Measurements from ENCODE around the gene NOTCH3. TPM values are rescaled to one million over a fixed set of nuclear protein-coding genes. Genes with fewer than 3 reads are reported as not detected.

Gene NOTCH3
- polyA plus RNA-seq, 1 donor = 131 TPM

DNA sequence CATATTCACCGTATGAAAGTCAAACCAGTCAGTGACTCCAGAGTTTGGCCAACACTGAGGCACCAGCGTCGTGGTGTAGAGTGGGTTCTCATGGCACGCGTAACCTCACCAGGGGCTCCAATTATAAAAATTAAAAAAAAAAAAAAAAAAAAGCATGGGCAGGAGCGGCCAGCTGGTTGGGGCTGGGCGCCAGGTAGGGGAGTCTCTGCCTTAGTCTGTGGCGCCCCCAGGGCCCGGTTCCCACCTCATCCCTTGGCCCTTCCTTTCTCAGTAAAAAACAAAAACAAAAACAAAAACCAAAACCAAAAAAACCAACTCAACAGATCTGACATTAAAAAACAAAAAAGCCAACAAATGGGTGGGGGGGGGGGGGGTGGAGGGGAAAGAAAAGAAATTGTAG lies 36.1 kb upstream of the NOTCH3 start:
- no peak for DNase-seq (ENCODE audit: low read depth)

DNA sequence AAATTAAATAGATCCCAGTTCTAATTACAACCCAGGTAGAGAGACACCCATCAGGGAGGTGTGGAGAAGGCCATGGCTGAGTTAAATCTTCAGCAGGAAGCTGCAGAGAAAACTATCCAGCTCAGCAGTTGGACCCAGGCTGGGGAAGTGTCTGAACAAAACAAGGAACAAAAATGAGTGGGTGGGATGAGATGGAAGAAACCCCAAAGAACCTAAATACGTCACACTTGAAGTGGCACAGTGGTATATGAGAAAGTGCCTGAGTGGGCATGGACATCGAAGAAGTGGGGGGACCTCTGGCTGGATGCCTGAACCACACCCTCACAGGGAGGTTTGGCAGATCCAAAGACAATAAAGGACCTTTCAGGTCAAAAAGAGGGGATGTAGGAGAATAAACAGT lies 35.0 kb upstream of the NOTCH3 start:
- DNase-seq (ENCODE audit: low read depth) = no peak

DNA sequence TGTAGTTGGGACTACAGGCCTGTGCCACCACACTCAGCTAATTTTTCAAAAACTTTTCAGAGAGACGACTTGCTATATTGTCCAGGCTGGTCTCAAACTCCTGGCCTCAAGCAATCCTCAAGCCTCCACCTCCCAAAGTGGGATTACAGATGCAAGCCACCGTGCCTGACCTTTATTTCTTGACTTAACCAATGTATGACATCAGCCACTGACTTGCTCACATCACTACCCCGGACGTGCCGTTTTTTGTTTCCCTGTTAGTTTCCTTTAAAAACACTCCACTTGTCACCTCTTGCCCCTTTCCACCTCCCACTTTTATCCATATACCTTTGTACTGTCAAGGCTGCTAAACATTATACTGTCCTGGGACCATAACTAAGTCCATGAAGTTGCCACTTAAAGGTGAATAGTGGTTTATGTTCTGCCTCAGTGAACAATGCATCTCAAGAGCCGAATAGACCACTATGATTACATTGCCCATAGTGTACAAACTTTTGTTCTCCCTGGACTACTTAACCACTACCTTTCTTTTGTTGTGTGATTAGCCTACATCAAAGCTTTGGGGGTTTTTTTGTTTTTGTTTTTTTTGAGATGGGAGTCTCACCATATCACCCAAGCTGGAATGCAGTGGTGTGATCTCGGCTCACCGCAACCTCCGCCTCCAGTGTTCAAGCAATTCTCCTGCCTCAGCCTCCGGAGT lies 33.8 kb upstream of the NOTCH3 start:
- no peak for DNase-seq (ENCODE audit: low read depth)

DNA sequence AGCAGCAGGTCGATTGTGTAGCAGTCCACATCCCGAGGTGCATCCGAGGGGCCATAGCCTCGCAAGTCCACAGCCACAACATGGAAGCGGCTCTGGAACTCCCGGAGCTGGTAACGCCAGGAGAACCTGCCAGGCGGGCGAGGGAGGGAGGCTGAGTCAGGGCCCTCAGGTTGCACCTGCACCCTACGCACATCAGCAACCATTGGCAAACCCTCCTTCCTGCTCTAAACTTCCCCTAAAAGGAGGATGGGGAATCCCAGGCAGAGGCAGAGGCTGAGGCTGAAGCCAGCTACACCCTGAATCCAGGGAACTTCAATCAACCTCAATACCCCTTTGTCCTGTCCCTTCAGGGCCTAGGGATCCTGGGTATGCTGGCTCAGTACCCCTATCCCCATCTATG lies 30.5 kb upstream of the NOTCH3 start:
- DNase-seq (ENCODE audit: low read depth) = no peak

DNA sequence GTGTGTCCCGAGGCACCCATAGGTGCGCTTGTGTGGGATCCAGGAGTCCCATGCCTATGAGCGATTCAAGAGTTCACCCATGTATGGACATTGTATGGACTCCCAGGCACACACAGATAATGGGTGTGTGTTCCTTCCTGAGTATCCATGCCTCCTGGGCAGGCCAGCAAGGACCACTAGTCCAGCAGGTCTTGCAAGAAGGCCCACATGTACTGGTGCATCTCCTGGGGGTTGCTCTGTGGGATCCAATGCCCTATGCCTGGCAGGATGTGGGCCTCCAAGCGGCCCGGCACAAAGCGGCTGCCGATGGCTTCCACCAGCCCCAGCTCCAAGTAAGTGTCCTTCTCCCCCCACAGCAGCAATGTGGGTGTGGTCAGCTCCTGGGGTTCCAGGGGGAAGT lies 26.5 kb upstream of the NOTCH3 start:
- no peak for DNase-seq (ENCODE audit: low read depth)

DNA sequence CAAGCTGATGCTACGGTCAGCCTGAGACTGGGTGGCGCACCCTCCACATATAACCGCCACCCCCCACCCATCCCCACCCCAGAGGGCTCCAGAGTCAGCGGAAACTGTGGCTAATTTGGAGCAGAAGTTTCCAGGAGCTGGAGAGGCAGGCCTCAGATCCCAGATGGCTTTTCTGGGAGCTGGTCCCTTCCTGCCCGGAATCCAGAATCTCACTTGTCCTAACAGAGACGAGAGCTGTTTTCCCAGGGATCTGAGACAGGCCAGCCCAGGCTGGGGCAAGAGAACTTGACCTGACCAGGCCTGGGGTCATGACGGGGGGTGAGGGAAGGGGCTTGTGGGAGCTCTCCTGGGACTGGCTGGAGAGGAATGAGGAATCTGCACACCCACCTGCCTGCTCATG lies 25.0 kb upstream of the NOTCH3 start:
- DNase-seq (ENCODE audit: low read depth) = no peak

DNA sequence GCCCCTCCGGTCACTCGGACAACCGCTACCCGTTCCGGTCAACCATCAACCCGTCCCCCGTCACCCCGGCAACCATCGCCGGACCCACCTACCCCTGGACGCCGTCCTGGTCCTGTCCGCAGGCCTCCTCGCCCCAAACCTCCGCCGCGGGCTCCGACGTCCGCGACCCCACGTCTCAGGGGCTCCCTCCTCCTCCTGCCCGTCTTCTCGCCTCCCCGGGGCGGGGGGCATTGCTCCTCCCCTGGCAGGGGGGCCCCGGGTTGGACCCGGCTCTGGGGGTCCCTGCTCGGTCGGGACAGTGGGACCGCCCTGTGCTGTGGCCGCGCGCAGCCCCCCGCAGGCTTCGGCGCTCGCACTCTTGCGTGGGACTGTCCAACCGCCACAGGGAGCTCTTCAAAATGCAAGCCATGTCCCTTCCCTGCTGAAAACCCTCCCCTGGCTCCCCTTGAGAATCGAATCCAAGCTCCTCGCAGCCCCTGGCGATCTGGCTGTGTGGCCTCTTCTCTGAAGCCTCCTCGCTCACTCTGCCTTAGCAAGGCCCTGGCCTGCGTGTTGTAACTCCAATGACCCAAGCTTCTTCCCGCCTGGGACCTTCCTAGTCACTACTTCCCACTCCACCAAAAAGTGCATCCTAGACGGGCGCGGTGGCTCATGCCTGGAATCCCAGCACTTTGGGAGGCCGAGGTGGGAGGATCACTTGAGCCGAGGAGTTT lies 23.0 kb upstream of the NOTCH3 start:
- DNase-seq (ENCODE audit: low read depth) = no peak

DNA sequence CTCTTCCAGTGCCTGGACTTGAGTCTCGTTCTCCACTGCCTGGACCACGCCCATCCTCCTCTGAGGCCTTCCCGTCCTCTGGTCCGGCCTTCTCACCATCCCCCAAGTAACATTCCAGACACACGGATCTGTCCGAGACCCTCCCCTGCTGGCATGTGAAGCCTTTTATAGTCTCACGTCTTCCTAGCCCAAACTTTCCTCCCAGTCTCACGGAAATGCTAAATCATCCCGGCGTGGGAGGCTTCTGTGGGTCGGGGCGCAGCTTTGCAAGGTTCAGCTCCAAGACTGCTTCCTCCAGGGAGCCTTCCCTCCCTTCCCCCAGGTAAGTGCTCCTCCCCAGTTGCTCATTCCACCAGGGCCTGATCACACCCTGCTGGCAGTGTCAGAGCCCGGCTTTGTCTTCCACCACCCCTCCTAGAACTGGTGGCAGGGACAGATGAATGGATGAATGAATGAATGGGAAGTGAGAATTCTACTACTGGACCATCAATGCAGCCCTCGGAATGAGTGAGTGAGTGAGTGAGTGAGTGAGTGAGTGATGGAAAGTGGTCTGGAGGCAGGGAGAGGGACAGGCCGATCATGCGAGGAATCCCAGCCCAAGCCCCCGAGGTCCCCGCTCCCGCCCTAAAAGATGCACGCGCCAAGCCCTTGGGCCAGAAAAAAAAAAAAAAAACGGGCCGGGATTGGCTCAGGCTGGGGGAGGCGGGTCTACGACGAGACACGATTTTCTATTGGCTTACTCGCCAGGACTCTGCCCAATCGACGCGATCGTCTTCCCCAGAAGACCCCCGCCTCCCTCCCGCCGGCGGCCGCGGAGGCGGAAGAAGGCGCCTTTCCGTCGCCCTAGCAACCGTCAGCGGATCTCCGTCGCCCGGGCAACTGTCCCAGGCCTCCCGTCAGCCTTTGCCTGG lies 22.2 kb upstream of the NOTCH3 start:
- peak; percentile 95 for DNase-seq (ENCODE audit: low read depth)

DNA sequence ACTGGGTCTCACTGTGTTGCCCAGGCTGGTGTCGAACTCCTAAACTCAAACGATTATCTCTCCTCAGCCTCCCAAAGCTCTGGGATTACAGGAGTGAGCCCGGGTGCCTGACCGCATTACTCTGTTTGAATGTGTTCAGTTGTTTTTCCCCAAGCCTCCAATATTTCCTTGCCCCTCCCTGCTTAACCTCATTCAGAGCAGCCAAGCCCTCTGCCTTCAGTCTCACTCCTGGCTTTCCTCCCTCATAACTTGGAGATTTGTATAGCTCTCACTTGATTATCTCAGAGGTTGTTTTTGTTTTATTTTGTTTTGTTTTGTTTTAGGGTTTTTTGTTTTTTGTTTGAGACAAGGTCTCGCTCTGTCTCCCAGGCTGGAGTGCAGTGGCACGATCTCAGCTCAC lies 20.0 kb upstream of the NOTCH3 start:
- no peak for DNase-seq (ENCODE audit: low read depth)

DNA sequence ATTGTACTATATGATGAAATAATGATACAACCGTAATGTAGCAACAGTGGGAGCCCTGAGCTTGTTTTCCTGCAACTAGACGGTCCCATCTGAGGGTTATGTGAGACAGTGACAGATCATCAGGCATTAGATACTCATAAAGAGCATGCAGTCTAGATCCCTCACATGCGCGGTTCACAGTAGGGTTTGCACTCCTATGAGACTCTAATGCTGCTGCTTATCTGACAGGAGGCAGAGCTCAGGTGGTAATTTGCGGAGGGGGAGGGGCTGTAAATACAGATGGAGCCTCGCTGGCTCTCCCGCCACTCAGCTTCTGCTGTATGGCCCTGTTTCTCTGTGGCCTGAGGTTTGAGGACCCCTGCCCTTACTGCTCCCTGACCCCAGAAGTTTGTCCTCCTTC lies 17.7 kb upstream of the NOTCH3 start:
- DNase-seq (ENCODE audit: low read depth) = no peak

DNA sequence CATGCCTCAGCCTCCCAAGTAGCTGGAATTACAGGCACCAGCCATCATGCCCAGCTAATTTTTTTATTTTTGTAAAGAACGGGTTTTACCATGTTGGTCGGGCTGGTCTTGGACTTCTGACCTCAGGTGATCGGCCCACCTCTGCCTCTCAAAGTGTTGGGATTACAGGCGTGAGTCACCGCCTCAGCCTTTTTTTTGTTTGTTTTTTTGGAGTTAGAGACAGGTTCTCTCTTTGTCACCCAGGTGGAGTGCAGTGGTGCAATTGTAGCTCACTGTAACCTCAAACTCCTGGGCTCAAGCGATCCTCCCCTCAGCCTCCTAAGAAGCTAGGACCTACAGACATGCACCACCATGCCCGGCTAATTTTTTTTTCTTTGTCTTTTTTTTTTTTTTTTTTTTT lies 15.6 kb upstream of the NOTCH3 start:
- no peak for DNase-seq (ENCODE audit: low read depth)

DNA sequence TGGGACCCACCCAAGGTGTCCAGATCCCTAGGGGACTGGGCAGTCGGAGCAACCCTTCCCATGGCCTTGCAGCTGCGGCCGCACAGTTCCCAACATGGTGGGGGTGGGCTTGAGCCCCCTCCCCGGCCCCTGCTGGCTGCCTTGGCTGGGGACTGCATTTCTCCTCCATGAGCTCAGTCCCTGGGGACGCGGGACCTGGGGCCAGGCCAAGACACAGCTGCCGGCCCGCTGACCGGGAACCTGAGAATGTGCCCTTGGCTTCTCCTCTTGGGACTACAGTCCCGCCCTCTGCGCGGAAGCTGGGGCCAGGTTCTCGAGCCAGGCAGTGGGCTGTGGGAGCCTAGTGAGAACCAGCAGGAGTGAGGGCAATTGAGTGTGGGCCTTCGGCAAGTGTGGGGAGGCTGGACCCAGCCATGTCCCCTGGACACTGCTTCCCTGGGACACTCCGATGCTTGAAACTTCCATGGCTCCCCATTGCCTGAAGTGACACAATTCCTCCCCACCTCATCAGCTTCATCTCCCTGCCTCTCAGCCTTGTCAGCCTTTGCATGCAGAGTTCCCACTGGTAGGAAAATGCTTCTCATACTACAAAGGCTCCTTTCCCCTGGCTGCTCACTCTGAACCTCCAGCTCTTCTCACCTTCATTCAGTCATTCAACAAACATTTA lies 13.1 kb upstream of the NOTCH3 start:
- no peak for DNase-seq (ENCODE audit: low read depth)

DNA sequence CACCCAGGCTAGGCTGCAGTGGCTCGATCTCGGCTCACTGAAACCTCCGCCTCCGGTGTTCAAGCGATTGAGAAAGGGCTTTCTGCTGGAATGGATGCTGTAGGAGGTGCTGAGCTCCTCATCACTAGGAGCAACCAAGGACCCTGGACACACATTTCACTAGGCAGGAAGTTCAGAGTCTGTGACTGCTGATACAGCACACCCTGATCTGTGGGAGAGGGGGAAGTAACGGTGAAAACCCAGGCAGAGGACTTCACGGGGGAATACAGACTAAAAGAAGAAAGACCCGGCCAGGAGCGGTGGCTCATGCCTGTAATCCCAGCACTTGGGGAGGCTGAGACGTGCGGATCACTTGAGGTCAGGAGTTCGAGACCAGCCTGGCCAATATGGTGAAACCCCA lies 11.9 kb upstream of the NOTCH3 start:
- no peak for DNase-seq (ENCODE audit: low read depth)

DNA sequence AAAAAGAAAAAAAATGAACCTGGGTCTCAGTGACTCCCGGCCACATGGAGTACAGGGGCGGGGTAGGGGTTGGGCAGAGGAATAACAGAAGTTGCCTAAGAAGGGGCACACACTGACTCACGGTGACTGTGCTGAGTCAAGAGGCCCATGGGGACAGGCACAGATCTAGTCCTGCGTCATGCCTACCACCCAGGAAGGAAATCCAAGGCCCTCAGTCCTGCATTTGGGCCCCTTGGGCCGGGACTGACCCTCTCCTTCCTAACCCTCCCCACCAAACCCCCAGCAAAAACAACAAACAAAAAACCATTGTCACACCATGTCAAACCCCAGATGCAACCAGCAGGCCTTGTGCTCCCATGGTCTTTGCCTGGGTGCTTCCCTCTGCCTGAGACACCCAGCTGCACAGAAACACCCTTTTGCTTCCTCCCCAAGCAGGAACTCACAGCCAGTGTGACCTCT lies 9.6 kb upstream of the NOTCH3 start:
- DNase-seq (ENCODE audit: low read depth) = no peak

DNA sequence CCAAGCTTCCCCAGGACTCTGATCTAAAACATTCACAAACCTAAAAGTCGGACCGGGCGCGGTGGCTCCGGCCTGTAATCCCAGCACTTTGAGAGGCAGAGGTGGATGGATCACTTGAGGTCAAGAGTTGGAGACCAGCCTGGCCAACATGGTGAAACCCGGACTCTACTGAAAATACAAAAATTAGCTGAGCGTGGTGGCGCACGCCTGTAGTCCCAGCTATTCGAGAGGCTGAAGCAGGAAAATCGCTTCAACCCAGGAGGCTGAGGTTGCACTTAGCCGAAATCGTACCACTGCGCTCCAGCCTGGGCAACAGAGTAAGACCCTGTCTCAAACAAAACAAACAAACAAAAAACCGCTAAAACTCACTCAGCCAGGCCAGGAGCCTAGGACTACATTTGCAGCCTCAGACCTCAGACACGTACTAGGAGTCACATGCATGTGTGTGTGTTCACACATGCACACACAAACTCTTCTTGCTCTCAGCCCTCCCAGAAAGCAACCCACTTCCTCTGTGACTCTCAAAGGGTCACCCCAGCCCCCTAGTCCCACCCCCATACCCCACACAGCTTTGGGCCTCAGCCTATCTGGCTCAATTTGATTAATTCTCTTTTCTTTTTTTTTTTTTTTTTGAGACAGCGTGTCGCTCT lies 704 bp upstream of the NOTCH3 start:
- DNase-seq (ENCODE audit: low read depth) = no peak

DNA sequence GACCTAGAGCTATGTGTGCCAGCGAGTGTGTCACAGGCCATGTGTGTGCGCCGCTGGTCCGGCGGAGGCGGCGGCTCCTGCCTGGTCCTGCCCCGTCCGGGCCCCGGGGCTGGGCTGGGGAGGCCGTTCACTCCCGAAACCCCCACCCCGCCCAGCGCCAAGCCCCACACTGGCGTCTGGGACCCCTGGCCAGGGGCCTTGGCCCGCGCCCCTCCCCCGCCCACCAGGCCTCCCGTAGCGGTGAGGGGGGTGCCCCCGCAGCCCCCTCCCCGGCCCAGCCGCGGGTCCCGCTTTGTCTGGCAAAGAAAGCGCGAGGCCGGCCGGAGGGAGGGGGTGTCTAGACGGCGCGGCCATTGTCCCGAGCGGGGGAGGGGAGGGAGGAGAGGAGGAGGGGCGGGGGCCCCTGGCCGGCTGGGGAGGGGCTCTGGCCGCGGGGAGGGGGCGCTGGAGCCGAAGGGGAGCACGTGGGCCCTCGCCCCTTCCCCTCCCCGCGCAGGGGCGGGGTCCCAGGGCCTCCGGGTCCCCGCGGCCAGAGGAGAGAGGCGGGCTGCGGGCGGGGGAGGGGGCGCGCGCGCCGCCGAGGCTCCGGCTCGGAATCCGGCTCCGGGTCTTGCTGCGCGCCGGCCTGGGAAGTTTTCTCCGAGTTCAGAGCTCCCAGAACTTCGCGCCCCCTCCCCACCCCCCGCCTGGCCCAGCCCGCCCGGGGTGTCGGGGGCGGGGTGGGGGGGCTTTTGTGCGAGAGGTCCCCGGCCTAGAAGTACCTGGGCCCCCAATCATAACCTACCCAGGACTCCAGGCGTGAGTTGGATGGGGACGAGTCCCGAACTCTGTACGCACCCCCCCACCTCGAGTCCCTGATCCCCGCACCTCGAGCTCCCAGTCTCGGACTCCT lies 888 bp downstream of the NOTCH3 start:
- DNase-seq (ENCODE audit: low read depth) = no peak

DNA sequence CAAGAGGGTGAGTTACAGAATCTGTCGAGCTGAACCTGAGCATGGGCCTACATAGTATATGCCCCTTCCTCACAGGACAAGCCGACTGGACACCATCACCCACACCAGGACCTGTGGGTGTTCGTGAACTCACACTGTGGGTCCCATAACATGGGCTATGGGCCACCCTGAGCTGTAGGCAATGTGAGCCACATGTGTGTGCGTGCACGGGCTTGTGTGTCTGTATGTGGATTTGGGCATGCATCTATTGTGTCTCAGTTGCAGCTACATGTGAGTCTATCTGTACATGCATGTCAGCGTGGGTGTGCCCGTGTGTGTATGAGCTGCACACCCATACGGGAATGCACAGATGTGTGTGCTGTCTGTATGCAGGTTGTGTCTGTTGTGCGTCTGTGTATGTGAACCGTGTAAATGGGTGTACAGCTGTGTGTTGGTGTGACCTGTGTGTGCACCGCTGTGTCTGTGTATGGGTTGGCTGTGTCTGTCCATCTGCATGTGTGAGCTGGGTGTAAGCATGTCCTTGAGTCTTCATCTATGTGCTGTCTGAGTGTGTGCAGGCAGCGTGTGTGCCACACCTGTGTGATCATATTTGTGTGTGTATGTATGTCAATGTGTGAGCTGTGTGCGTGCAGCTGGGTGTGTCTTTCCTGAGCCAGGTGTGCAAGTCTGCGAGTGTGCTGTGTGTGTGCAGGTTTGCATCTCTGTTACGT lies 1.7 kb downstream of the NOTCH3 start:
- no peak for DNase-seq (ENCODE audit: low read depth)

DNA sequence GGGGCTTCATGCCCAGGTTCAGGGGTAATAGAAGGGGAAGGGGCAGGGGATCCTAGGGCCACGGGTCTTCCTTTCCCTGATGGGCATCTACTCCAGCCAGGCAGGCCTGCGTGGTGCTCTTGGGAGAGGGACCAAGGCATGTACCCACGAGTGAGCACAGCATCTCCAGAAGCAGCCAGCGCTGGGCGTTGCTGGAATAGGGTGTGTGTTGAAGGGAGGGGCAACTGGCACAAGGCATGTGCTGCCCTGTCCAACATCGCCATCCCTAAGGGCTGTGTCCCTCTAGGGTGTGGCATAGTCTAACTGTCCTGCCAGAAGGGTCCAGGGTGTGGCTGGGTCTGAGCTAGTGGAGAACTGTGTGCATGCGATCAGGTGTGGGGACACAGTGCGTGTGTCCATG lies 2.9 kb downstream of the NOTCH3 start:
- no peak for DNase-seq (ENCODE audit: low read depth)

DNA sequence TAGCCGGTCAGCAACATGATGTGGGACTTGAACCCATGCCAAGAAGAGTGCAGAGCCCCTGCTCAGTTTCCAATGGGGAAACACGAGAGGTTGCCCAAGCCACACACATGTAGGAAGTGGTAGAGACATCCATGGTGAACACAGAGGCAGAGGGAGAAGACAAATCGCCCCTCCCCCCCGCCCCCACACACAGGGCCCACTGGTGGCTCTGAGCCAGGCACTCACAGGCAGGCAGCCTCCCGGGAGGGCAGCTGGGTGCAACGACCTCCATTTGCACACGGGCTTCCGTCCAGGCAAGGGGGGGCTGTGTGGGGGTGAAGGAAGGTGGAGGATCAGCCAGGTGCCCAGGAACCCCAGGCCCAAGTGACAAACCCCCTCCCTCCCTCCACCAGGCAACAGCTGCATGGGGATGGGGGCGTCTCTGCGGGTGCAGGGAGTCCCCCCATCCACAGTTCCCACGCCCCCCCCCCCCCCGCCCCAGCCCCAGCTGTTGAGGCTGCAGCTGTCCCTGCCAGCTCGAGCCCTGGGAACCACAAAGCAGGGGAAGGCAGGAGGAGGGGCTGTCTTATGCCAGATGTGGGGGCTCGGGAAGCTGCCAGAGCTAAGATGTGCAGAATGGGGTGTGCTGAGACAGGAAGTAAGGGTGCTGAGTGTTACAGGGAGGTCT lies 3.4 kb downstream of the NOTCH3 start:
- no peak for DNase-seq (ENCODE audit: low read depth)

Measured in forelimb muscle (tissue), 1 donor.